NCI-H1417 treated with DMSO at 0.1 percent for 48 hours (cell line): ENCODE results near the gene ASCL5.

Experiments used
- DNase-seq: peaks from one replicate; lab custom pipeline; 2025; lab: John Stamatoyannopoulos, UW

ASCL5 gene

GRCh38 chr1:201153474-201154388, 26.7 kb upstream of the ASCL5 start:
- DNase-seq = no peak

- DNase-seq = no peak
Observed at GRCh38 chr1:201149400-201149799, 22.4 kb upstream of the ASCL5 start.

GRCh38 chr1:201147396-201148015, 20.5 kb upstream of the ASCL5 start:
- DNase-seq = no peak

GRCh38 chr1:201146626-201147390, 19.8 kb upstream of the ASCL5 start:
- DNase-seq = no peak

- no peak for DNase-seq
Observed at GRCh38 chr1:201145816-201146215, 18.8 kb upstream of the ASCL5 start.

- DNase-seq = no peak
Observed at GRCh38 chr1:201145132-201145531, 18.1 kb upstream of the ASCL5 start.

GRCh38 chr1:201144701-201145100, 17.7 kb upstream of the ASCL5 start:
- no peak for DNase-seq

- DNase-seq = no peak
Observed at GRCh38 chr1:201143726-201144635, 17.0 kb upstream of the ASCL5 start.

GRCh38 chr1:201142849-201143725, 16.1 kb upstream of the ASCL5 start:
- DNase-seq = no peak

- no peak for DNase-seq
Observed at GRCh38 chr1:201142011-201142848, 15.2 kb upstream of the ASCL5 start.

GRCh38 chr1:201141418-201141817, 14.4 kb upstream of the ASCL5 start:
- no peak for DNase-seq

GRCh38 chr1:201140941-201141260, 13.9 kb upstream of the ASCL5 start:
- no peak for DNase-seq

- DNase-seq = no peak
Observed at GRCh38 chr1:201140235-201140940, 13.4 kb upstream of the ASCL5 start.

GRCh38 chr1:201139756-201140155, 12.8 kb upstream of the ASCL5 start:
- no peak for DNase-seq

- no peak for DNase-seq
Observed at GRCh38 chr1:201139306-201139705, 12.3 kb upstream of the ASCL5 start.

GRCh38 chr1:201138311-201138840, 11.4 kb upstream of the ASCL5 start:
- no peak for DNase-seq

- no peak for DNase-seq
Observed at GRCh38 chr1:201137579-201138310, 10.8 kb upstream of the ASCL5 start.

GRCh38 chr1:201137024-201137392, 10.0 kb upstream of the ASCL5 start:
- no peak for DNase-seq
